GM20000 (cell line): Measurements from ENCODE around the gene B9D1.

Source experiments
- DNase-seq: peaks from one replicate; pipeline ENCODE4 v3.0.0; 2012; ENCODE audit warnings: low spot score
- CTCF ChIP-seq: IDR thresholded peaks from 2 replicates; pipeline ENCODE4 v1.5.1; 2012; ENCODE audit warnings: mild to moderate bottlenecking, control low read depth; ENCODE audit errors: extremely low read depth, missing control alignments

The B9D1 gene

GRCh38 chr17:19382531-19383444 is 20.3 kb upstream of the B9D1 start:
- DNase-seq, result no peak

GRCh38 chr17:19381741-19382444 is 19.4 kb upstream of the B9D1 start:
- no peak for DNase-seq
- no peak for TF ChIP-seq CTCF

More at GRCh38 chr17:19382531-19383444, 20.3 kb upstream of the B9D1 start:
- no peak for TF ChIP-seq CTCF

- no peak for DNase-seq
- TF ChIP-seq CTCF, result no peak
Observed at GRCh38 chr17:19381361-19381740, 18.8 kb upstream of the B9D1 start.

GRCh38 chr17:19380481-19381301 is 18.2 kb upstream of the B9D1 start:
- TF ChIP-seq CTCF, result no peak
- no peak for DNase-seq

- DNase-seq, result no peak
- TF ChIP-seq CTCF, result no peak
Observed at GRCh38 chr17:19379361-19380065, 17.0 kb upstream of the B9D1 start.

GRCh38 chr17:19378416-19379360 is 16.2 kb upstream of the B9D1 start, which contains the start of gene MAPK7:
Gene MAPK7, plus strand, starts transcription at chr17:19378498. Its CDS starts 403 bp downstream, at chr17:19378901.
- no peak for DNase-seq
- no peak for TF ChIP-seq CTCF
